Vagina (tissue), 2 donors: ENCODE data around the gene CPT1A. TPM values are rescaled to one million over a fixed set of nuclear protein-coding genes. Genes with fewer than 3 reads are reported as not detected.

Experiments used
- DNase-seq, 2 donors: peaks; one replicate each; pipeline ENCODE4 v3.0.0-alpha.2; 2017; ENCODE audit errors: extremely low spot score in 2 of 2
- H3K27ac ChIP-seq: fragments of 200-600 bp; sonication (generic); one replicate; pipeline ENCODE4 v1.5.1; 2019
- H3K27me3 ChIP-seq: fragments of 200-600 bp; sonication (generic); one replicate; pipeline ENCODE4 v1.5.1; 2019
- H3K36me3 ChIP-seq, 2 donors: fragments of 200-600 bp; sonication (generic); one replicate each; pipeline ENCODE4 v1.5.1; 2017 to 2019
- H3K4me1 ChIP-seq: fragments of 200-600 bp; sonication (generic); one replicate; pipeline ENCODE4 v1.5.1; 2019
- H3K4me3 ChIP-seq, 2 donors: fragments of 200-600 bp; sonication (generic); 1 replicate in 1 of 2; 2 replicates in 1 of 2; pipeline ENCODE4 v1.5.1; 2016 to 2019
- H3K9me3 ChIP-seq: fragments of 200-600 bp; sonication (generic); one replicate; pipeline ENCODE4 v1.5.1; 2019
- CTCF ChIP-seq, 3 experiments: fragments of 450-650 bp in 2 of 3; fragments of 200-600 bp in 1 of 3; sonication (generic) in 1 of 3; IDR thresholded peaks; one replicate each; pipeline ENCODE4 v1.5.1; 2017 to 2019; ENCODE audit warnings: antibody characterized with exemption in 3 of 3, mild to moderate bottlenecking in 2 of 3, moderate library complexity in 2 of 3
- POLR2A ChIP-seq, 2 donors: fragments of 450-650 bp; IDR thresholded peaks; one replicate each; pipeline ENCODE4 v1.6.1; 2017; ENCODE audit warnings: antibody characterized with exemption in 2 of 2, mild to moderate bottlenecking in 2 of 2, moderate library complexity in 2 of 2
- POLR2AphosphoS5 ChIP-seq, 2 donors: sonication (generic); formaldehyde crosslinking; IDR thresholded peaks; one replicate each; pipeline ENCODE4 v1.9.0; 2017; ENCODE audit warnings: antibody characterized with exemption in 2 of 2, mild to moderate bottlenecking in 2 of 2, low read depth in 1 of 2; ENCODE audit not compliant: insufficient read depth in 1 of 2
- intact Hi-C: fragments of 100-400 bp; cut with DNase I; formaldehyde crosslinking; loops from one replicate; pipeline ENCODE4 v1.15.1; 2023
- total RNA-seq: library from RNA; depleted of rRNA; stranded (reverse); fragments of >200 nt; gene quantifications from one replicate; pipeline ENCODE4 v1.2.3, GENCODE V29; 2016

Gene CPT1A
- total RNA-seq, 1 donor from 2014 or later = 80.8 TPM

GRCh38 chr11:68868221-68868835 lies 26.6 kb upstream of the CPT1A start:
- Histone ChIP-seq H3K4me1 (peaks cover 30% of the 10 kb centered on the region), H3K27me3 (no peaks in the 10 kb centered on the region), H3K9me3 (peaks cover 4% of the 10 kb centered on the region), H3K36me3 (no peaks in the 10 kb centered on the region), H3K27ac (no peak overlapping the region), H3K4me3 (no peak overlapping the region)
- intact Hi-C loops = no loop called here
- TF ChIP-seq POLR2A (IDR thresholded peaks at IDR 0.05) (no peak), POLR2AphosphoS5 (IDR thresholded peaks at IDR 0.05; ENCODE audit: insufficient read depth in 1 of 2, low read depth in 1 of 2) (no peak), CTCF (IDR thresholded peaks at IDR 0.05) (no peak)
- DNase-seq = no peak

- intact Hi-C loops = no loop called here
- no peak for TF ChIP-seq POLR2AphosphoS5 (IDR thresholded peaks at IDR 0.05; ENCODE audit: insufficient read depth in 1 of 2, low read depth in 1 of 2)
- TF ChIP-seq CTCF (IDR thresholded peaks at IDR 0.05) = no peak
- TF ChIP-seq POLR2A (IDR thresholded peaks at IDR 0.05) = no peak
These were observed 25.4 kb upstream of the CPT1A start for GRCh38 chr11:68867066-68867465.

GRCh38 chr11:68865241-68865640 lies 23.5 kb upstream of the CPT1A start:
- no peak for DNase-seq
- H3K27me3 ChIP-seq = no peaks in the 10 kb centered on the region
- H3K36me3 ChIP-seq = no peaks in the 10 kb centered on the region
- peaks cover 4% of the 10 kb centered on the region for H3K9me3 ChIP-seq
- H3K27ac ChIP-seq = no peak overlapping the region
- H3K4me3 ChIP-seq = no peak overlapping the region
- TF ChIP-seq POLR2A (IDR thresholded peaks at IDR 0.05) (no peak), CTCF (IDR thresholded peaks at IDR 0.05) (no peak), POLR2AphosphoS5 (IDR thresholded peaks at IDR 0.05; ENCODE audit: insufficient read depth in 1 of 2, low read depth in 1 of 2) (no peak)
- intact Hi-C loops = no loop called here
- peaks cover 9% of the 10 kb centered on the region for H3K4me1 ChIP-seq

More at GRCh38 chr11:68867066-68867465, 25.4 kb upstream of the CPT1A start:
- H3K4me1 ChIP-seq = peaks cover 18% of the 10 kb centered on the region
- H3K4me3 ChIP-seq = no peak overlapping the region
- no peaks in the 10 kb centered on the region for H3K27me3 ChIP-seq
- no peaks in the 10 kb centered on the region for H3K36me3 ChIP-seq
- no peak overlapping the region for H3K27ac ChIP-seq
- H3K9me3 ChIP-seq = peaks cover 4% of the 10 kb centered on the region
- no peak for DNase-seq

- H3K4me1 ChIP-seq = no peaks in the 10 kb centered on the region
- no peak overlapping the region for H3K4me3 ChIP-seq
- no peaks in the 10 kb centered on the region for H3K27me3 ChIP-seq
- peaks cover 4% of the 10 kb centered on the region for H3K9me3 ChIP-seq
- TF ChIP-seq CTCF (IDR thresholded peaks at IDR 0.05) = no peak
- no peak for TF ChIP-seq POLR2A (IDR thresholded peaks at IDR 0.05)
- TF ChIP-seq POLR2AphosphoS5 (IDR thresholded peaks at IDR 0.05; ENCODE audit: insufficient read depth in 1 of 2, low read depth in 1 of 2) = no peak
- no peak overlapping the region for H3K27ac ChIP-seq
- no peak for DNase-seq
- intact Hi-C loops = no loop called here
- H3K36me3 ChIP-seq = no peaks in the 10 kb centered on the region
These were observed 22.0 kb upstream of the CPT1A start for GRCh38 chr11:68863553-68864265.

GRCh38 chr11:68862421-68862820 lies 20.7 kb upstream of the CPT1A start:
- no peak for TF ChIP-seq POLR2AphosphoS5 (IDR thresholded peaks at IDR 0.05; ENCODE audit: insufficient read depth in 1 of 2, low read depth in 1 of 2)
- no peak for TF ChIP-seq CTCF (IDR thresholded peaks at IDR 0.05)
- no peak for TF ChIP-seq POLR2A (IDR thresholded peaks at IDR 0.05)
- no peak for DNase-seq
- Histone ChIP-seq H3K27ac (no peak overlapping the region), H3K4me1 (no peaks in the 10 kb centered on the region), H3K4me3 (no peak overlapping the region), H3K36me3 (no peaks in the 10 kb centered on the region), H3K9me3 (peaks cover 4% of the 10 kb centered on the region), H3K27me3 (no peaks in the 10 kb centered on the region)
- intact Hi-C loops = no loop called here
